Testis (tissue), 3 donors: ENCODE measurements around the gene IPO11. TPM values are rescaled to one million over a fixed set of nuclear protein-coding genes. Genes with fewer than 3 reads are reported as not detected.

ENCODE experiments used
- DNase-seq: peaks from one replicate; pipeline ENCODE4 v3.0.0-alpha.2; 2019
- H3K27ac ChIP-seq, 2 donors: fragments of 200-600 bp; sonication (generic); one replicate each; pipeline ENCODE4 v1.5.1; 2019
- H3K27me3 ChIP-seq: fragments of 200-600 bp; sonication (generic); one replicate; pipeline ENCODE4 v1.5.1; 2019
- H3K36me3 ChIP-seq: fragments of 200-600 bp; sonication (generic); one replicate; pipeline ENCODE4 v1.5.1; 2017; ENCODE audit warnings: low read depth; ENCODE audit errors: missing control alignments
- H3K4me1 ChIP-seq: fragments of 200-600 bp; sonication (generic); one replicate; pipeline ENCODE4 v1.5.1; 2019
- H3K4me3 ChIP-seq, 2 donors: fragments of 200-600 bp; sonication (generic); one replicate each; pipeline ENCODE4 v1.5.1; 2017 to 2019
- H3K9me3 ChIP-seq: fragments of 200-600 bp; sonication (generic); one replicate; pipeline ENCODE4 v1.5.1; 2017
- CTCF ChIP-seq, 3 experiments: fragments of 450-650 bp in 2 of 3; fragments of 200-600 bp in 1 of 3; sonication (generic) in 1 of 3; IDR thresholded peaks; one replicate each; pipeline ENCODE4 v1.5.1; 2016 to 2019; ENCODE audit warnings: antibody characterized with exemption in 3 of 3, mild to moderate bottlenecking in 2 of 3, moderate library complexity in 1 of 3
- POLR2A ChIP-seq: fragments of 450-650 bp; IDR thresholded peaks from one replicate; pipeline ENCODE4 v1.6.1; 2017; ENCODE audit warnings: antibody characterized with exemption, mild to moderate bottlenecking, moderate library complexity
- WGBS, 2 donors: methylation state at CpG; one replicate each; pipeline ENCODE4 v1.1.5; 2018; 5-methylcytosine and 5-hydroxymethylcytosine counted together
- intact Hi-C: fragments of 100-400 bp; cut with DNase I; formaldehyde crosslinking; loops from one replicate; pipeline ENCODE4 v1.15.1; 2023; ENCODE audit warnings: low total_unique reads
- polyA plus RNA-seq: library from polyadenylated mRNA; stranded (reverse); fragments of 350-450 nt; fragmentation: Illumina TruSeq; extraction: RNeasy Lipid Tissue Mini Kit (QIAGEN cat#74804); gene quantifications from one replicate; pipeline ENCODE4 v1.2.3, GENCODE V29; 2014; ENCODE audit warnings: low read depth, low replicate concordance; ENCODE audit not compliant: insufficient read depth
- total RNA-seq, 2 donors: library from RNA; depleted of rRNA; stranded (reverse); fragments of >200 nt; gene quantifications; one replicate each; pipeline ENCODE4 v1.2.3, GENCODE V29; 2016

IPO11 gene
- total and polyA plus RNA-seq, 3 donors from 2014 or later = 50.3 to 74.5 (median 67.3) TPM

DNA sequence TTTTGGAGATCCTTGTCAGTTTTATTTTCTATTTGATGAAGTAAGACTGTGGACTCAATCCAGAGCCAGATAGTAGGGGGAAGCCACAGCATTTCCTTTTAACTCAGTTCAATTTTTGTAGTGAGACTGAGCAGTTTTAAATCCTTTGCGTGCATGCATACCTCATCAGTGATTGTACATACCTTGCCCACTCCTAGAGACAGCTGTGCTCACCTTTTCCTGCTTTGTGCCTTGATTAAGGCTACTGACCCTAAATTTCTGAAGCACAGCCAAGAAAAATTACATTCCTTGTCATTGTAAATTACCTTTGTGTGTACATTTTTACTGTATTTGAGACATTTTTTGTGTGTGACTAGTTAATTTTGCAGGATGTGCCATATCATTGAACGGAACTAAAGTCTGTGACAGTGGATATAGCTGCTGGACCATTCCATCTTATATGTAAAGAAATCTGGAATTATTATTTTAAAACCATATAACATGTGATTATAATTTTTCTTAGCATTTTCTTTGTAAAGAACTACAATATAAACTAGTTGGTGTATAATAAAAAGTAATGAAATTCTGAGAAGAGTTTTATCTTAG is 26.7 kb upstream of the IPO11 start:
- intact Hi-C loops = no loop called here
- TF ChIP-seq CTCF (IDR thresholded peaks at IDR 0.05) (no peak), POLR2A (no peak)
- H3K9me3 ChIP-seq = no peaks in the 10 kb centered on the region
- WGBS, 2 donors = 92 to 95% methylated on average over 2 of the region's 2 CpGs
- DNase-seq = no peak
- H3K27ac ChIP-seq = no peak overlapping the region
- no peaks in the 10 kb centered on the region for H3K27me3 ChIP-seq
- no peak overlapping the region for H3K4me3 ChIP-seq
- no peaks in the 10 kb centered on the region for H3K36me3 ChIP-seq
- H3K4me1 ChIP-seq = no peaks in the 10 kb centered on the region

DNA sequence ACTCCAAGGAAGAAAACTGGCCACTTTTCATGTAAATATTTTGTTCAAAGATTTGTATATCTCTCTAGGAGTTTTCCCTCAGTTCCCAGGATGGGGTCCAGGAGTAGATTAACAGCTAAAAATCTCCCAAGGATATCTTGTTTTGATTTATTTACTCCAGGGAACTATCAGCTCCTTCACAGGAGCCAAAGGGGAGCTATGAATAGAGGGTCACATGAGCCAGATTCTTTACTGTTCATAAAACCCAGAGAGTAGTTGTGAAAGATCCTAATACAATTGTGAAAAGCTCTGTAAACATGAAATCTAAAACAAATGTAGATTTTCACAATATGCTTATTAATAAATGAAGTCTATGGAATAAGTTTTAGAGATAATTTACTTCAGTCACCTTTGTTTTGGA is 25.7 kb upstream of the IPO11 start:
- Histone ChIP-seq H3K4me3 (no peak overlapping the region), H3K9me3 (no peaks in the 10 kb centered on the region), H3K27ac (peak overlapping the region in 1 of 2 donors; percentile 25), H3K4me1 (no peaks in the 10 kb centered on the region), H3K36me3 (no peaks in the 10 kb centered on the region), H3K27me3 (no peaks in the 10 kb centered on the region)
- no peak for TF ChIP-seq POLR2A
- TF ChIP-seq CTCF (IDR thresholded peaks at IDR 0.05) = no peak
- DNase-seq = no peak
- intact Hi-C loops = no loop called here

DNA sequence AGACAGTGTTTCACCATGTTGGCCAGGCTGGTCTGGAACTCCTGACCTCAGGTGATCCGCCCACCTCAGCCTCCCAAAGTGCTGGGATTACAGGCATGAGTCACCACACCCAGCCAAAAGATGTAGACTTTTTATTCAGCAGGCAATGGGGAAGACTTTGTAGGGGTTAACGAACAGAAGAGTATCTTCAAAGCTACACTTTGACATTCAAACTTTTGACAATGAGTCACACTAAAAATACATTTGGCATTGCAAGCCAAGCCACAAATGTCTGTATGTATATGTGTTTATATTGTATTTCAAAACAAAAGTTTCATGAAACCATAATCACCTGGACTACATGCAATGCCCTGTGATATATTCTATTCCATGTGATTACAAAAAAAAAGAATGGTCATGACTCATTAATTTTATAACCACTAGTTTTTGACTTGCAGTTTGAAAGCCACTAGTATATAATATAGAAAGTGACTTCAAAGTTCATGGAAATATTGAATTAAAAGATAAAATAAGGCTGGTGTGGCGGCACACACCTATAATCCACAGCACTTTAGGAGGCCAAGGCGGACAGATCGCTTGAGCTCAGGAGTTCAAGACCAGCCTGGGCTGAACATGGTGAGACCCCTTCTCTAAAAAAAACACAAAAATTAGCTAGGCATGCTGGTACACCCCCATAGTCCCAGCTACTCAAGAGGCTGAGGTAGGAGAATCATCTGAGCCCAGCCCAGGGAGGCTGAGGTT is 17.2 kb upstream of the IPO11 start:
- H3K36me3 ChIP-seq = no peaks in the 10 kb centered on the region

GRCh38 chr5:62403411-62404250 is 8.9 kb upstream of the IPO11 start, which contains the start of gene DIMT1:
DIMT1 (minus strand) TSS chr5:62403905; CDS start chr5:62403772, 133 bp downstream.
- TF ChIP-seq CTCF (IDR thresholded peaks at IDR 0.05) (no peak), POLR2A (no peak)
- H3K9me3 ChIP-seq = no peaks in the 10 kb centered on the region
- WGBS, 2 donors = 0 to 1% methylated on average over 20 to 51 of the region's 66 CpGs
- intact Hi-C loops = no loop called here
- H3K27ac ChIP-seq = peak within 1 kb of the TSS; percentile 89 to 93
- H3K36me3 ChIP-seq = no peaks in the 10 kb centered on the region
- peaks cover 4% of the 10 kb centered on the region for H3K4me1 ChIP-seq
- DNase-seq = peak; percentile 99
- H3K4me3 ChIP-seq = peak within 1 kb of the TSS; percentile 88 to 90
- no peaks in the 10 kb centered on the region for H3K27me3 ChIP-seq

More for the DNA sequence above, 17.2 kb upstream of the IPO11 start:
- no peak for TF ChIP-seq CTCF (IDR thresholded peaks at IDR 0.05)
- no peak for TF ChIP-seq POLR2A
- Histone ChIP-seq H3K4me1 (no peaks in the 10 kb centered on the region), H3K9me3 (no peaks in the 10 kb centered on the region), H3K27ac (no peak overlapping the region), H3K4me3 (no peak overlapping the region), H3K27me3 (no peaks in the 10 kb centered on the region)
- intact Hi-C loops = no loop called here
- WGBS, 2 donors = 97 to 98% methylated on average over 5 of the region's 5 CpGs
- DNase-seq = no peak
